ENCODE data around the gene ACTL10.

ACTL10 gene

DNA sequence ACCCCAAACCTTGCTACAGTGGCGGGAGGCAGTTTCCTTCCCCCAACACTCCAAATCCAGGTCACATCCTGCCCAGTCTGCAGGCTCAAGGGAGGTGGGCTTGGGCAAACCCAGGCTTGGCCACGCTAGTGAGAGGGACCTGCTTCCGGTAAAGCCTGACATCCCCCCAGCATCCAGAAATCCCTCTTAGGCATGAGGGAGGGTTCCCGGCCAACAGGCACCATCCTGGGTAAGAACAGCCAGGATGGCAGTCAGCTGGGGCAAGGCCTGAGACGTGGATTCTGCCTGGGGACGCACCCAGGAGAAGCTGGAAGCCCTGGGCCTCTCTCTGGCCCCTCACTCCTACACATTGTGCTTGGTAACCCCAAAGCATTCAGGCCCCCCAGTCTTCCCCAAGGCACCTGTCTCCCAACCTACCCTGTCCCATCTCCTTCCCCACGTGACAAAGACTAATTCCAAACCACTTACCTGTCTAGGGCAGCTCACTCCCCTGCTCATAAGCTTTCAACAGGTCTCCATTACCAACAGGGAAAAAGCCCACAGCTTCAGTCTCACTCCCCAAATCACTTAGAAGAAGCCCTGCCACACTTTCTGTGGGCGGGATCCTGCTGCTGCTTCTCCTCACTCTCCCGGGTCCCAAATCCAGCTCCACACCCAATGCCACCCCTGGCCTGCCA is 2.5 kb upstream of the ACTL10 start:
- no peak for DNase-seq

DNA sequence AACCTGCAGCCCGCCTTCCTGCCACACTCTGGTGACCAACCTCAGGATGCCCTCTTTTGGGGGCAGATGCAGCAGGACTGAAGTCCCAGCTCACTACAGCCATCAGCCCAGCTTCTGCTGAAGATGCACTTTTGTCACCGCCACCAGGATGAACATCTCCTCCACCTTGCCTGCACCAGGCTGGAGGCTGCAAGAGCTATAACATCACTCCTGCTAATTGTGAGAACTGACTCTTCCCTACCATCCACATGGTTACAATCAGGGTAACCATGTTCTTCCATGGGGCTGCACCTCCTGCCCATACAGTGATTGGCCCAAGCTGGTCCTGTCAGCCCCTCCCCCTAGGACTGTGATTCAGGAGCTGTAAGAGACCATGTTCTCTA is 2.0 kb upstream of the ACTL10 start:
- no peak for DNase-seq

DNA sequence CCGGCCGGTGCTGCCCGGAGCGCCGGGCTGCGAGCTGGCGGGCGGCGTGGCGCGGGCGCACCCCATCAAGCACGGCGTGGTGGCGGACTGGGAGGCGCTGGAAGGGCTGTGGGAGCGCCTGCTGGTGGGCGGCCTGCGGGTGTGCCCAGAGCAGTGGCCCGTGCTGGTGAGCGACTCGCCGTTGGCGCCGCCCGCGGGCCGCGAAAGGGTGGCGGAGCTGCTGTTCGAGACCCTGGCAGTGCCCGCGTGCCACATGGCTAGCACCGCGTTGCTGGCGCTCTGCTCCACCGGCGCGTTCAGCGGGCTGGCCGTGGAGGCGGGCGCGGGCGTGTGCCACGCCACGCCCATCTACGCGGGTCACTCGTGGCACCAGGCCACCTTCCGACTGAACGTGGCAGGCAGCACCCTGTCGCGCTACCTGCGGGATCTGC is 517 bp downstream of the ACTL10 start:
- DNase-seq = peak; percentile 23

DNA sequence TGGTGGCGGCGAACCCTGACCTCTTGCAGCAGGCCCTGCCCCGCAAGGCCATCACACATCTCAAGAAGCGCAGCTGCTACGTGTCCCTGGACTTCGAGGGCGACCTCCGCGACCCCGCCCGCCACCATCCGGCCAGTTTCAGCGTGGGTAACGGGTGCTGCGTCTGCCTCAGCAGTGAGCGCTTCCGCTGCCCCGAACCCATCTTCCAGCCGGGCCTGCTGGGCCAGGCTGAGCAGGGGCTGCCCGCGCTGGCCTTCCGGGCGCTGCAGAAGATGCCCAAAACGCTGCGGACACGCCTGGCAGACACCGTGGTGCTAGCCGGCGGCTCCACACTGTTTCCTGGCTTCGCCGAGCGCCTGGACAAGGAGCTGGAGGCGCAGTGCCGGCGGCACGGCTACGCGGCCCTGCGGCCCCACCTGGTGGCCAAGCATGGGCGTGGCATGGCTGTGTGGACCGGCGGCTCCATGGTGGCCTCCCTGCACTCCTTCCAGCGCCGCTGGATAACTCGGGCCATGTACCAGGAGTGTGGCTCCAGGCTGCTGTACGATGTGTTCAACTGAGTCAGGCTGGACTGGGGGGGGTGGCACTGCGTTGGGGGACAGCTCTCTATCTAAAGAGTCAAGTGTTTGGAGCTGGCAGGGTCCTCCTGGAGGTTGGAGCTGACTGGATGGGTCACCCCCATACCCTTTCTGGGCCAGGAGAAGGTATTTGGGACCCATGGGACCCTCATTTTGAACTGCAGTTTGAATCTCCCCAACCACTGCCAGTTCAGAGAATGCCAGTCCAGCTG is 1.1 kb downstream of the ACTL10 start:
- peak; percentile 72 for DNase-seq

DNA sequence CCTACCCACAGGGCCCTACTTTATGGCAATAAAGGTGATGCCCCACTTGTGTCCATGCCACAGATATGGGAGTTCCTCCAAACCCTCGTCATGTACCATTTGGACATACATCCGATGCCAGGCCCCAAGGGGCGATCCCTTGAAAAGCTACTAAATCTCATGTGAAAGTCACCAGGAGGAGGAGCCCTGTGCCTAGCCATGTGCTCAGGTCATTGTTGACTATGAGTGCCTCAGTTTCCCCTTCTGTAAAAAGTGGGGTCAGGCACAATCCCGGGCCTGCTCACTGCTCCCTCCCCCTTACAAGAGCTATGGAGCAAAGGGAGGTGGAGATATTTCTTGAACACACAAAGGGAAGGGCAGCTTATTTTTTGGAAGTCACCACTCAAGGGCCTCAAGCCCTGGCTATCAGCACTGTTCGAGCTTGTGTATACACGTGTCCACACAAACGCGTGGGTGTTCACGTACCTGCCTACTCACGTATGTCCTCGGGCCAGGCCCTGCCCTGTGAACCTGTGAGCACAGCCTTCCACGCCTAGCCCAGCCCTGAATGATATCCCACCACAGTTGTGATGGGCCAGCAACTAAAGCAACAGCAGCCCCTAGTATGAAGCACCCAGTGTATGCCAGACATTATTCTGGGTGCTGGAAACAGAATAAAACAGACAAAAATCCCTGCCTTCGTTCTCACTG is 1.9 kb downstream of the ACTL10 start:
- no peak for DNase-seq

DNA sequence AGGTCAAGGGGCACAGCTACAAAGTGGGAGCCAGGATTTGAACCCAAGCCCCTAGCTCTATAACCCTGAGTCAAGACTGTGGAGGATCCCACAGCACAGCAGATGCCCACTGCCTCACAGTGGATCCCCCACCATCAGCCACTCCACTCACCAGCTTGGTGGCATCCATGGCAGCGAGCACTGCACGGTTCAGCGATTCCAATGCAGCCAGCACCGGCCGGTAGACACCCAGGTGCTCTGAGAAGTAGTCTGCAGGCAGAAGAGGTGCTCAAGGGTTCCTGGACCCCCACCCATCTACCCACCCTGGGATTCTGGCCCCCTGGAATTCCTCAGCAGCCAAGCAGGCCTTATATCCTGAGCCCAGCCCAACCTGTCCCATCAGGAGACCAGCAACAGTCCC is 2.5 kb downstream of the ACTL10 start:
- DNase-seq = no peak

DNA sequence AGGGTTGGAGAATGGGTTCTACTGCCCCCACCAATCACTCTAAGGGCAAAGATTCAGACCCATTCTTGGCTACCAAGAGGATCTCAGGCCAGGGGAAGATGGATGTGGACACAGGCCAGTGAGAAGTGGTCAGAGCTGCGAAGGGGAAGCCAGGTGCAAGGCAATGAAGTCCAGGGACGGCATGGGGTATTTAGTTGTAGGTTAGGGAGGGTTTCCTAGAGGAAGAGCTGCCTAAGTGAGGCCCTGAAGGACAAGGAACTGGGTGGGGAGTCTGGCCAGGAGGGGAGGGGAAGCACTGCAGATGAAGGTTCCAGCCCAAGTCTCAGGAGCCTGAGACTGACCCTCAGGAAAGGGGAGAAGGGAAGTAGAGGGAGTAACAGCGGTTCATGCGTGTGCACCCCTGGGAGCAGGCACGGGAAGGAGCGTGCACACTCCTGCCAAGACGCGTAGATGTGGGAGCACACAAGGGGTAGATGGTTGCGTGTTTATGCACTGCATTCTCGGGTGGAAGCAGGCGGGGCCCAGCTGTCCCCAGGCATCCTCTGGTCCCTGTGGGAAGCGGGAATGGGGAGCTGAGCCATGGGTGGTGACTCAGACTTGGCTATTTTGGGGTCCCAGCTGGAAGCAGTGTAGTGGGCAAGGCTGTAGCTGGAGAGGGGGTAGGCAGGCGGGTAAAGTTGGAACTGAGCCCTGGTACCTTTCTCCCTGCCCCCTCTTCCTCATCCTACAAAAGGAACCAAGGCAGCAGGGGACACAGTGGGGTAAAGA is 3.3 kb downstream of the ACTL10 start:
- no peak for DNase-seq

DNA sequence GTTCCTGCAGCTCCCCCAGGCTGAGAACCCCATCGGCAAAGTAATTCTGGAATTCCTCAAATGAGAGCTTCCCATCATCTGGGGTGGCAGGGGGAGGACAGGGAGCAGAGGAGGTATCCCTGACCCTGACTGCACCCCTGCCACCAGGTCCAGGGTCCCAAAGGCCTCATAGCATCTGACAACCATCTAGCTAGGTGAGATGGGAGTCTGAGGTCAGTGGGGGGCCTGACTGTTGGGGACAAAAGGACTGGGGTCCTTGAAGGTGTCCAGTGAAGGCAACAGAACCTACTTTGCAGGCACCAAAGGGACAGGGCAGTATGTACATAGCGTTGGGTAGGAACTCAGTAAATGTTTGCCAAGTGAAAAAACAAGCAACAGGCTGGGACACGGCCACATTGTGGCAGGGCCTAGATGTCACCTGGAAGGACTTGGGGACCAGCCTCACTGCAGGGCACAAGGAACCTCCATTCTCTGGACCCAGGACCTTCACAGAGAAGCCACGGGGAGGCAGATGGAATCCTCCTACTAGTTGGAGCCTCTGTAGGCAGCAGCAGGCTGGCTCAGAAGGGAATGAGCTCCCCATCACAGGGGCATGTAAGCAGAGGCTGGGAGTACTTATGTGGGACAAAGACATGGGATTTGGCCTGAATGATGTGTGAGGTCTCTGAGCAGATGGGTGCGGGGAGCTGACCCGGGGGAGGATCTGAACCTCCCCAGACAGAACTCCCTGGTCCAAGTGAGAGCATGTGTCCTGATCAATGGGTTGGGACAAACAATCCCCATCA is 4.2 kb downstream of the ACTL10 start:
- no peak for DNase-seq

DNA sequence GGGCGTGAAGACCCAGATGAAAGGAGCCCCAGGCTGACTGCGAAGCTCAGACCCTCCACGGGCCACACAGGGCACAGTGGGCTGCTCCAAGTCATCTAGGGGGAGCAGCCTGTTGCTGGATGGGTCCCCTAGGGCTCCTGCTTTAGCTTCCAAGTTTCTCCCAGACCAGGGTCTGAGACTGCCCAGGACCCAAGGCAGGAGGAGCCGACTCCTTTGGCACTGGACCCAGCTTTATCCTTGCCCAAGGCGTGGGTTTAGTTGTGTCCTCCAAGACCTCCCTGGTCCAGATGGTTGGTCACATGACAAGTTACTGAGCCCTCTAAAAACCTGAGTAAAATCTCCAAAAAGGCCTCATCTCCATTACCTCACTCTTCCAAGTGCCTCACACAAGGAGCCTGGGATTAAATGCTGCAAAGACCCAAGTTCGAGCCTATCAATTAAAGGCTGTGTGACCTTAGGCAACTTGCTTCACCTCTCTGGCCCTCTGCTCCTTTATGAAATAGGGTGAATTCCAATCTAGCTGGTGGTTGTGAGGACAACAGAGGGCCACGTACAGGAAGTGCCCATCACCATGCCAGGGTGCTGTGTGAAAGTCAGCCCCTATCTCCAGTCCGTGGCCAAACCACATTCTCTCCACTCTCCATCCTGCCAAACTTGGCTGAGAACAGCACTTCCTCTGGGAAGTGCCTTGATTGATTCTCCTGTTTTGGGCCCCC is 5.0 kb downstream of the ACTL10 start:
- no peak for DNase-seq

DNA sequence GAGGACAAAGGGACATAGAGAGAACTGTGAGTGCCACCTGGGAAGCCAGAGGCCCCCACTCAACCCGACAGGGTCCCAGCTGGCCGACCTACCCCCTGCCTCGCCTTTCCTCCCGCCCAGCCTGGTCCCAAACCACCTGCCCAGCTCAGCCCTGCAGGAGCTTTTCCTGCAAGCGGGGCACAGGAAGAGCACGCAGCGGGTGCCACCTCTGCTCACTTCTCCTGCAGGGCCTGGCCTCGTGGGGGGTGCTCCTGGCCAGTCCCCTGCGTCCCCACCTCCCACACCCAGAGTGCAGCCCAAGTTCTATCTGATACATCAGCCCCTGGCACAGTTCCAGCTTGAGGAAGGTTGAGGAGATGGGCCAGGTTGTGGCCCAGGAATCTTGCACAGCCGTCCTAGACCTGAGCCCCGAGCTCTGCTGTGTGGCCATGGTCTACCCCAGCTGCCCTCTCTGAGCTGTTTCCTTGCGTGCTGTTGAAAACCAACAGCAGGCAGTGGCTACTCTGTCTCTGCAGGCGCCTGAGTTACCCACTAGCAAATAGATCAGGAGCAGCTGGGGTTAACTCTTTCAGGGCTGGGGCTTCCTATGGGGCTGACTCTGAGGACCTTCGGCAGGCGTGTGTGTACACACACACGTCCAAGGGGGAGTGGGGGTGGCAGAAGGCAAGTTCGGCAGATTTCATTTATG is 5.8 kb downstream of the ACTL10 start:
- DNase-seq = no peak

DNA sequence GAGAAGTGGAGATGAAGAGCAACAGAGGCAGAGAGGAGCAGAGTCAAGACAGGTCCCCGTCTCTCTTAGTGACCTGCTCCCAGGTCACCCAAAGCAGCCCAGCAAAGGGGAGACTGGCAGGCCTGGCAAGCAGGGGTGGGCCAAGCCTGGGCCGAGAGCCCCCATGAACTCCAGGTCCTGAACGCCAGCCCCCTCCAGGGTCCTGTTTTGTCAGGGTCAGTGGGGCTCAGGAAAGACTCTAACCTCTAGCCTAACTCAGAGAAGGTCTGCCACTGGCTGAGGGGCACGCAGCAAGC is 6.3 kb downstream of the ACTL10 start:
- no peak for DNase-seq

DNA sequence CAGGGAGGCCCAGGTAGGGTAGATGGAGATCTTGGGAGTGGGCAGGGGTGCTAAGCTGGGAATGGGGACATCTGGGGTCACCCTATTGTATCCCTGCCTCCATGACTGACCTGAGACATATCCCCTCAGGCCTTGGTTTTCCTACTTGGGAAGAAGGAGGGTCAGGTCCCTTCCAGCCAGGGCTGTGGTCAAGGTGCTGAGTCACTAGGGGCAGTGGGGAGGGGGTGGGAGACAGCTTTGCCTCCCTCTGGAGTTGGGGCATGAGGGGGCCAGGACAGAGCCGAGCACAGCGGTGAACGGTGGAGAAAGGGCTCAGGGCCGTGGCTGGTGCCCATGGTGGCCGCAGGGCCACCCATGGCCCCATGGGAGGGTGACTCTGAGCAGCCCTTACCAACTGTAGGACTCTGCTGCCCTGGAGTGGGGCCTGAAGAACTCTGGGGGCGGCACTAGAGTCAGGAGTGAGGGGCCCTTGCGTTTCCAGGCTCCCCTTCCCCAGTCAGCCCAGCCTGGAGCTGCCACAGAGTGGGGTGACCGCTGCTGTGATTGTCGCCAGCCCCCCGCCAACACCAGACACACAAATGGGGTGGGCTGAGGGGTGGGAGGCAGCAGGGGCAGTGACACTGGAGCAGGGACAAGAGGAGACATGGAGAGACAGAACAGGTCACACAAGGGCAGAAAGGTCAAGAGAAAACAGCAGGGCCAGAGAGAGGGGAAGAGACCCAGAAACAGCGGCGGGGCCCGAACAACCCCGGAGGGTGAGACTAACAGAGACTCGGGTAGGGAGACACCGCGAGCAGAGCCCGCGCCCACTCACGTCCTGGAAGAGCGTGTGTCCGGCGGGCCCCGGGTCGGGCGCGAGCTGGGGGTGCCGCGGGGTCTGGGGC is 6.9 kb downstream of the ACTL10 start:
- no peak for DNase-seq

DNA sequence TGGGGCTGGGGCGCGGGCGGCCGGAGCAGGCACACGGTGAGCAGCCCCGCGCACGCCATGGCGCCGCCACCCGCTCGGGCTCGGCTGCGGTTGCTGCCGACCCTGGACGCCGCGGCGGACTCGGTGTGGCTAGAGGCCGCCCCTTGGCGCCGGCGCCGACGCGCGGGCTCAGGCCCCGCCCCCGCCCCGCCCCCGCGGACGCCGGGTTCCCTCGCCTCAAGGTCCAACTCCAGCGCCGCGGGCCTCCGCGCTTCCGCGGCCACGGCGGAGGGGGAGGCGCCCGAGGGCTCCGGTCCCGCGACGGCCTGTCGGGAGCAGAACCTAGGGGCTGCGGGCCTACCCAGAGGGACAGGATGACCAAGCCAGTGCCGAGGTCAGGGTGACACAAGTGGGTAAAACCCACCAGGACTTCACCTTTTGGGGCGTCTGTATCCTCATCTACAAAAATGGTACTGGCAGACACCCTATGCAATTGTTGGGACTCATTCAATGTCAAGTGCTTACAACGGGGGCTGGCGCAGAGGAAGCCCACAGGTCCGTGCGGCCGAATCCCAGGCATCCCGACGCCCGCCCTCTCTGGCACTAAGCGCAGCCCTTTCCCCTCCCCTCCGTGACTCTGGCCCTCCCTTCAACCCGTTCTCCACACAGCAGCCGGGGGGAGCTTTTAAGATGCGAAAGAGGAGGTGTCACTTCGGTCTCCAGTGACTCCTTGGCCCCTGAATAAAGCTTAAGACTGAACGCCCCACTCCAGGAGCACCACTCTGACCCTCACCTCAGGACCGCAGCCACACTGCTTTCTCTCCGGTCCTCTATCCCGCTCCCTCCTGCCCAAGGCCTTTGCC is 7.8 kb downstream of the ACTL10 start, which contains the start of gene NECAB3:
TSS of gene NECAB3 (minus strand) at position 135 of the 842 bp plus-strand sequence. CDS start at position 59, 76 bp downstream.
- DNase-seq = peak; percentile 42

DNA sequence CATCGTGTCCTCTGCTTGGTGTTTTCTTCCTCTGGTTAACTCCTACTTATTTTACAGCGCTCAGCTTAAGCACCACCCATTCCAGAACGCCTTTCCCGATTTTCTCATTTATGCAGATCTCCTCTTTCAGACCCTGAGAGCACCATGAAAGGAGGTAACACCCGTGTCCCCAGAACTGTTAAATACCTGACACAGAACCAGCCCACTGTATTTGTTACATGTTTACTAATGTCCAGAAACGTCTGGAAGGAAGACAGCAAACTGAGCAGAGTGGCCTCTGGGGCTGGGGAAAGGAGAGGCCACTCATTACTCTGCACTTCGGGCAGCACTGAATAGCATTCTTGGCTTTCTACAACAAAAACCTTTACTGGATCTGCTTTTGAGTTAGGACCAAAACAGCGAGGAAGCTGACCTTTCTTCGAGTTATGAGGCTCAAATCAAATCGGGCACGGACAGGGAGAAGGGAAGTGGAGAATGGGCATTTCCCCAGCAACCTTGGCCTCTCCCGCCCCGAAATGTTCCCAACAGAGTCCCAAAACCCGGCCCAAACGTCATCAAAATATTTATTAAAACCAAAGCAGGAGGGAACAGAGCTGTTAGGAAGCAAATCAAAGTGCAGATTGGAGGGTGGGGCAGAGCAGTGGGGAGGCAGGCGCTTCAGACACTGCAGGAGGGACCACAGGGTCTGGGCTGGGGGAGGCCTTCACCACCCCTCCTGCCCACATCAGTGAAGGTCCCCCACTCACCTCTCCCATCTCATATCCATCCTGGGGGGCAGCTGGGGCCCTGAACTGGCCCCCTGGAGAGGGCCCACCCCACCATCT is 8.6 kb downstream of the ACTL10 start:
- no peak for DNase-seq

DNA sequence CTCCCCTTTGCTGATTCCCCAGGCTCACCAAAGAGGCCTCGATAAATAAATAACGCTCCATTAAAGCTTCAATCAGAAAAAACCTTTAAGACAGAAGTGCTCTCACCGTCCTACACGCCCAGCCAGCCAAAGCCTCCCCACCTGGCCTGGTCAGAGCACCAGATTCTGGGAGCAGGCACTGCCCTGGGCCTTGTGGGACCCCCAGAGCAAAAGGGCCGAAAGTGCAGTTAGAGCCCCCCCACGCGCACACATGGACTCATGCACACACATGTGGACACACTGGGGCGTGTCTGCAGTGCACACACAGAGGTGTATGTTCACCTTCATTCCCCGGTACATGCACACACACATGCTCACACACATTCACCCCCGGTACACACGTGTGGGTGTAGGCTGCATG is 9.4 kb downstream of the ACTL10 start:
- DNase-seq = no peak

DNA sequence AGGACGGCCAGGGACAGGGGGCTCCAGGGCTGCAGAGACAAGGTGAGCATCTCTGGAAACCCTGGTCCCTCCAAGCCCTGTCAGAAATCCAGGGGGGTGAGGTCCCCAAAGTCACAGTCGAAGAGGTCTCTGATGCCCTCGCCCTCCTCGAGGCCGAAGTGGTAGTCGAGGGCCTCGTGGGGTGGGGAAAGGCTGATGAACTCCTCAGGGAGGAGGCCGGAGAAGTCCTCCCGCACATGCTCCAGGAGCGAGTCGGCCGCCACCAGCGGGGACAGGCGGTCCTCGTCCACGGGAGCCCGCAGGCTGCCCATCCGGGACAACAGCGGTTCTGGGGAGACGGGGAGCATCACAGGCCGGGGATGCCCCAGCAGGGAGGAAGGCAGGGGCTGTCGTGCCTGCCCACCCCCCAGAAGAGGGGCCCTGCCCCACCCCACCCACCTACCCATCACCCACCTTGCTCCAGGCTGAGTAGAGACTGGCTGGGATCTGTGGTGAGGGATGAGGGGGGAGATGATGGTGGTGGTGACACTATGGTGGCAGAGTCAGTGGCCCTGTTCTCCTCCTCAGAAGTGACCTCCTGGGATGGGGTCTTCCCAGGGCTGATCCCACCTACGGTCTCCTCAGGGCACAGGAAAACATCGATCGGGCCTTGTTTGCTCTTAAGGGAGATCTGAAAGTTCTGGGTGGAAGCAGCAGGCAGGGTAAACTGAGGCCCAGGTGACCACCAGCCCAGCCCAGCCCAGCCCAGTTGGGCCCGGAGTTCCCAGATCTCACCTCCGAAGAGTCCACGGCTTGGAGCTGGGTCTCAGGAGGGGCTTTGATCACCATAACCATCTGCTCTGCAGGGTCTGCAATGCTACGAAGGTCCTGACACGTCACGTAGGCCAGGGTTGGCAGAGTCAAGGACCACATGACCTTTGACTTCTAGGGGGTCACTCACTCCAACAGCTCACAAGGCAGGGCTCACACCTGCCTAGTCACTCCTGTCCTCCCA is 10.2 kb downstream of the ACTL10 start:
- no peak for DNase-seq
